ENCODE results near the gene WNK4.
A peak's percentile ranks its signal among the peaks of the same experiment; 100 is the strongest.
"Not testable (repeated sequence)": the region's sequence is repeated elsewhere in the genome, so short reads cannot be mapped to it uniquely, and the experiment has no call there.

Gene WNK4

GRCh38 chr17:42779936-42780850, at the start of gene WNK4:
Gene WNK4, plus strand, starts transcription at chr17:42780610. Its CDS starts 89 bp downstream, at chr17:42780699.
- DNase-seq, result no peak

GRCh38 chr17:42740699-42741098, 39.7 kb upstream of the WNK4 start:
- no peak for DNase-seq

GRCh38 chr17:42742916-42743315, 37.5 kb upstream of the WNK4 start:
- not testable (repeated sequence) for DNase-seq

- DNase-seq, result no peak
Observed at GRCh38 chr17:42743595-42744282, 36.7 kb upstream of the WNK4 start.

- no peak for DNase-seq
Observed at GRCh38 chr17:42744283-42744805, 36.1 kb upstream of the WNK4 start.

- DNase-seq, result peak; percentile 79 to 89
Observed at GRCh38 chr17:42744806-42745617, 35.4 kb upstream of the WNK4 start, which contains the start of gene EZH1. Gene EZH1, minus strand, starts transcription at chr17:42745040. Its CDS starts 16,099 bp downstream, at chr17:42728941.

- DNase-seq, result no peak
Observed at GRCh38 chr17:42748202-42748907, 32.1 kb upstream of the WNK4 start.

- DNase-seq, result no peak
Observed at GRCh38 chr17:42748908-42749798, 31.3 kb upstream of the WNK4 start.

- no peak for DNase-seq
Observed at GRCh38 chr17:42750739-42751344, 29.6 kb upstream of the WNK4 start.

- no peak for DNase-seq
Observed at GRCh38 chr17:42751628-42752027, 28.8 kb upstream of the WNK4 start.

GRCh38 chr17:42754782-42755181, 25.6 kb upstream of the WNK4 start:
- no peak for DNase-seq

GRCh38 chr17:42759982-42760651, 20.3 kb upstream of the WNK4 start:
- DNase-seq, result no peak

GRCh38 chr17:42760652-42761581, 19.5 kb upstream of the WNK4 start, which contains the start of gene RAMP2:
Gene RAMP2, plus strand, starts transcription at chr17:42761227. Its CDS starts 35 bp downstream, at chr17:42761262.
- DNase-seq, result no peak

- no peak for DNase-seq
Observed at GRCh38 chr17:42761638-42762037, 18.8 kb upstream of the WNK4 start.

GRCh38 chr17:42766124-42766523, 14.3 kb upstream of the WNK4 start:
- no peak for DNase-seq

- DNase-seq, result no peak
Observed at GRCh38 chr17:42767512-42767911, 12.9 kb upstream of the WNK4 start.

- DNase-seq, result not testable (repeated sequence)
Observed at GRCh38 chr17:42768006-42768405, 12.4 kb upstream of the WNK4 start.

GRCh38 chr17:42769964-42770363, 10.4 kb upstream of the WNK4 start:
- DNase-seq, result not testable (repeated sequence)

GRCh38 chr17:42772945-42773289, 7.5 kb upstream of the WNK4 start:
- no peak for DNase-seq

Data from hippocampal formation (tissue), 2 donors.